AG04450 (cell line): ENCODE data around the gene INTS15. TPM values are rescaled to one million over a fixed set of nuclear protein-coding genes. Genes with fewer than 3 reads are reported as not detected.

Experiments
- CTCF ChIA-PET: fragments of 300-600, 350-600 bp; formaldehyde crosslinking; extraction: SDS; loops from one replicate; lab custom pipeline; 2022; ENCODE audit warnings: antibody characterized with exemption, inconsistent platforms; lab: Charles Lee
- POLR2A ChIA-PET: fragments of 350-600 bp; formaldehyde crosslinking; extraction: SDS; loops from one replicate; lab custom pipeline; 2021; ENCODE audit warnings: antibody characterized with exemption, inconsistent platforms; lab: Yijun Ruan, JAX
- DNase-seq: peaks from one replicate; pipeline ENCODE4 v3.0.0-alpha.2; 2011; ENCODE audit warnings: low read depth, low spot score
- H3K27ac ChIP-seq: one replicate; pipeline ENCODE4 v1.5.1; 2012; ENCODE audit warnings: low read depth, low read length, control low read depth
- H3K27me3 ChIP-seq: one replicate; pipeline ENCODE4 v1.6.0; 2012; ENCODE audit warnings: low read length; ENCODE audit not compliant: control insufficient read depth, insufficient read depth
- H3K4me3 ChIP-seq: 2 replicates; pipeline ENCODE4 v1.5.1; 2011; ENCODE audit warnings: mild to moderate bottlenecking, low read depth, low read length, control low read depth
- H3K9me3 ChIP-seq: 2 replicates; pipeline ENCODE4 v1.5.1; 2012; ENCODE audit warnings: low read length; ENCODE audit not compliant: control insufficient read depth, insufficient read depth
- CTCF ChIP-seq: IDR thresholded peaks from 2 replicates; pipeline ENCODE4 v1.5.1; 2011; ENCODE audit warnings: low read depth, low read length, control low read depth, inconsistent platforms
- polyA plus RNA-seq: library from polyadenylated mRNA; depleted of rRNA; stranded (reverse); fragments of >200 nt; gene quantifications from 2 replicates; pipeline ENCODE4 v1.2.3, GENCODE V29; 2011

The INTS15 gene
- polyA plus RNA-seq, 1 experiment, result 17.1 TPM

GRCh38 chr7:6613706-6614105 is 23.9 kb downstream of the INTS15 start:
- POLR2A ChIA-PET, result no interaction called here
- no peak for TF ChIP-seq CTCF

GRCh38 chr7:6614953-6615722 is 25.3 kb downstream of the INTS15 start, which contains the start of gene ZNF853:
Gene ZNF853, plus strand, starts transcription at chr7:6615610. Its CDS starts 565 bp downstream, at chr7:6616175.
- Histone ChIP-seq H3K9me3 (peaks cover 5% of the 10 kb centered on the region; the same call in 1 of the 2 replicates), H3K27me3 (peaks cover 14% of the 10 kb centered on the region), H3K27ac (no peak within 1 kb of the TSS), H3K4me3 (peak within 1 kb of the TSS; percentile 66)
- no peak; the same call in 1 of the 2 replicates for TF ChIP-seq CTCF
- DNase-seq, result no peak
- POLR2A ChIA-PET, result no interaction called here
- CTCF ChIA-PET, result no interaction called here

More at GRCh38 chr7:6613706-6614105, 23.9 kb downstream of the INTS15 start:
- CTCF ChIA-PET, result no interaction called here
- Histone ChIP-seq H3K4me3 (no peak overlapping the region), H3K27ac (no peak overlapping the region), H3K27me3 (peaks cover 14% of the 10 kb centered on the region), H3K9me3 (peaks cover 5% of the 10 kb centered on the region; the same call in 1 of the 2 replicates)
- DNase-seq, result no peak

GRCh38 chr7:6615723-6616555 is 26.1 kb downstream of the INTS15 start:
- DNase-seq, result no peak
- no peak overlapping the region for H3K27ac ChIP-seq
- H3K9me3 ChIP-seq, result peaks cover 5% of the 10 kb centered on the region; the same call in 1 of the 2 replicates
- no peak for TF ChIP-seq CTCF
- CTCF ChIA-PET, result no interaction called here
- H3K27me3 ChIP-seq, result peaks cover 14% of the 10 kb centered on the region
- POLR2A ChIA-PET, result no interaction called here
- peak overlapping the region; percentile 66 for H3K4me3 ChIP-seq

GRCh38 chr7:6616854-6617643 is 27.2 kb downstream of the INTS15 start:
- ChIA-PET POLR2A (no interaction called here), CTCF (no interaction called here)

More at GRCh38 chr7:6616854-6617643, 27.2 kb downstream of the INTS15 start:
- Histone ChIP-seq H3K27ac (no peak overlapping the region), H3K27me3 (peaks cover 14% of the 10 kb centered on the region), H3K9me3 (peaks cover 5% of the 10 kb centered on the region; the same call in 1 of the 2 replicates), H3K4me3 (no peak overlapping the region)
- DNase-seq, result no peak
- TF ChIP-seq CTCF, result no peak
